SJSA1 (cell line): ENCODE results near the gene PIR. TPM values are rescaled to one million over a fixed set of nuclear protein-coding genes. Genes with fewer than 3 reads are reported as not detected.

ENCODE experiments used
- DNase-seq, 2 experiments: peaks; one replicate each; pipeline ENCODE4 v3.0.0-alpha.2; 2015 to 2020; ENCODE audit warnings: low spot score in 2 of 2, low read depth in 1 of 2
- H3K27ac ChIP-seq: fragments of 250-450 bp; sonication (Bioruptor Pico); 2 replicates; pipeline ENCODE4 v1.5.1; 2020; ENCODE audit warnings: mild to moderate bottlenecking, moderate library complexity
- H3K27me3 ChIP-seq: fragments of 250-450 bp; sonication (Bioruptor Pico); replicated peaks from 2 replicates; pipeline ENCODE4 v1.5.1; 2020; ENCODE audit warnings: mild to moderate bottlenecking, moderate library complexity
- H3K36me3 ChIP-seq: fragments of 250-450 bp; sonication (Bioruptor Pico); 2 replicates; pipeline ENCODE4 v1.5.1; 2020; ENCODE audit warnings: mild to moderate bottlenecking
- H3K4me1 ChIP-seq: fragments of 250-450 bp; sonication (Bioruptor Pico); replicated peaks from 2 replicates; pipeline ENCODE4 v1.6.1; 2021; ENCODE audit warnings: mild to moderate bottlenecking
- H3K4me3 ChIP-seq: fragments of 250-450 bp; sonication (Bioruptor Pico); 2 replicates; pipeline ENCODE4 v1.5.1; 2020; ENCODE audit warnings: mild to moderate bottlenecking
- H3K9me3 ChIP-seq: fragments of 250-450 bp; sonication (Bioruptor Pico); replicated peaks from 2 replicates; pipeline ENCODE4 v1.5.1; 2020; ENCODE audit warnings: mild to moderate bottlenecking
- total RNA-seq: library from RNA; depleted of rRNA; stranded (reverse); fragments of >200 nt; shearing (Covaris generic); gene quantifications from 2 replicates; pipeline ENCODE4 v1.2.3, GENCODE V29; 2014; rRNA removed

PIR gene
- total RNA-seq, 1 experiment from 2014 or later, result 49.0 TPM

GRCh38 chrX:15336023-15336413, 157.1 kb downstream of the PIR start:
- Histone ChIP-seq H3K4me3 (peak overlapping the region; percentile 72), H3K4me1 (no peaks in the 10 kb centered on the region), H3K27ac (peak overlapping the region; percentile 56), H3K27me3 (no peaks in the 10 kb centered on the region), H3K9me3 (no peaks in the 10 kb centered on the region), H3K36me3 (0 out of 2 replicates have a peak, but pooled peaks cover 2% of the 10 kb centered on the region)
- peak in 1 of 2 experiments; percentile 38 for DNase-seq

- peak; percentile 92 to 94 for DNase-seq
- Histone ChIP-seq H3K27ac (peak within 1 kb of the TSS; percentile 83), H3K27me3 (no peaks in the 10 kb centered on the region), H3K4me1 (no peaks in the 10 kb centered on the region), H3K36me3 (0 out of 2 replicates have a peak, but pooled peaks cover 2% of the 10 kb centered on the region), H3K4me3 (peak within 1 kb of the TSS; percentile 72), H3K9me3 (no peaks in the 10 kb centered on the region)
These were observed 157.8 kb downstream of the PIR start, which contains the start of gene PIGA for GRCh38 chrX:15335135-15336022. TSS of gene PIGA (minus strand) at chrX:15335523. CDS start at chrX:15331930, 3,593 bp downstream.

Other genes with a start within 250 kb of the PIR start
- 1.4 and 3.4 TPM in 2 replicates for gene ASB9, start 223.2 kb downstream of the PIR start, total RNA-seq
- not detected in 2 replicates for gene ASB11, start 177.7 kb downstream of the PIR start, total RNA-seq
- gene PIGA, start 157.8 kb downstream of the PIR start, total RNA-seq, result 5.1 and 12.2 TPM in 2 replicates
- not detected in 2 replicates for gene VEGFD, start 108.9 kb downstream of the PIR start, total RNA-seq
- gene BMX, start 7.5 kb upstream of the PIR start, total RNA-seq, result not detected in 2 replicates
- gene ACE2, start 107.6 kb upstream of the PIR start, total RNA-seq, result 0.08 TPM in 1 of 2 replicates, not detected in the other
- gene CLTRN, start 171.5 kb upstream of the PIR start, total RNA-seq, result not detected in 2 replicates
- 4.6 and 7.4 TPM in 2 replicates for gene CA5B, start 244.9 kb upstream of the PIR start, total RNA-seq